Activated T-helper 1 cell treated with anti-CD3 and anti-CD28 coated beads, Interleukin-2, amount 50 U/mL, for 16 hours (primary cell): Measurements from ENCODE around the gene VCY1B.
"Not testable (repeated sequence)": the region's sequence is repeated elsewhere in the genome, so short reads cannot be mapped to it uniquely, and the experiment has no call there.

ENCODE experiments used
- DNase-seq, 2 donors: peaks; one replicate each; pipeline ENCODE4 v3.0.0-alpha.2; 2020; ENCODE audit warnings: low read depth in 1 of 2, low spot score in 1 of 2

The VCY1B gene

GRCh38 chrY:14055927-14056326 is at the start of gene VCY1B:
VCY1B (plus strand) TSS chrY:14056227; CDS start chrY:14056290, 63 bp downstream.
- DNase-seq, result not testable (repeated sequence)

GRCh38 chrY:14011916-14012315 is 44.1 kb upstream of the VCY1B start:
- DNase-seq, result not testable (repeated sequence)

GRCh38 chrY:14030395-14030794 is 25.6 kb upstream of the VCY1B start:
- DNase-seq, result not testable (repeated sequence)

- DNase-seq, result no peak
Observed at GRCh38 chrY:14085877-14086276, 29.9 kb downstream of the VCY1B start.
